Sigmoid colon (tissue), 7 donors: ENCODE results near the gene SURF4. TPM values are rescaled to one million over a fixed set of nuclear protein-coding genes. Genes with fewer than 3 reads are reported as not detected.
A peak's percentile ranks its signal among the peaks of the same experiment; 100 is the strongest.

ENCODE experiments used
- DNase-seq: peaks from one replicate; pipeline ENCODE4 v3.0.0-alpha.2; 2019
- H3K27ac ChIP-seq, 4 donors: fragments of 200-600 bp; sonication (generic); one replicate each; pipeline ENCODE4 v1.5.1; 2016 to 2019; ENCODE audit warnings: mild to moderate bottlenecking in 1 of 4
- H3K27me3 ChIP-seq, 3 donors: fragments of 200-600 bp; sonication (generic); one replicate each; pipeline ENCODE4 v1.5.1; 2019; ENCODE audit warnings: mild to moderate bottlenecking in 1 of 3
- H3K36me3 ChIP-seq, 4 donors: fragments of 200-600 bp; sonication (generic); one replicate each; pipeline ENCODE4 v1.5.1; 2016 to 2019
- H3K4me1 ChIP-seq, 4 donors: fragments of 200-600 bp; sonication (generic); one replicate each; pipeline ENCODE4 v1.5.1; 2017 to 2019
- H3K4me3 ChIP-seq, 4 donors: fragments of 200-600 bp; sonication (generic); one replicate each; pipeline ENCODE4 v1.5.1; 2017 to 2019; ENCODE audit warnings: mild to moderate bottlenecking in 2 of 4, moderate library complexity in 1 of 4
- H3K9me3 ChIP-seq, 4 donors: fragments of 200-600 bp in 3 of 4; sonication (generic) in 3 of 4; one replicate each; pipeline versions ENCODE4 v1.5.1 to v1.6.1; 2013 to 2019
- CTCF ChIP-seq, 4 experiments: fragments of 450-650 bp in 3 of 4; fragments of 200-600 bp in 1 of 4; IDR thresholded peaks; one replicate each; pipeline ENCODE4 v1.5.1; 2016 to 2019; ENCODE audit warnings: antibody characterized with exemption in 4 of 4, mild to moderate bottlenecking in 3 of 4, moderate library complexity in 2 of 4
- EP300 ChIP-seq, 4 donors: sonication (generic); formaldehyde crosslinking; IDR thresholded peaks; one replicate each; pipeline ENCODE4 v1.6.1; 2017; ENCODE audit warnings: antibody characterized with exemption in 4 of 4
- POLR2A ChIP-seq, 2 donors: fragments of 450-650 bp; IDR thresholded peaks; one replicate each; pipeline ENCODE4 v1.6.1; 2016; ENCODE audit warnings: antibody characterized with exemption in 2 of 2, mild to moderate bottlenecking in 2 of 2, moderate library complexity in 2 of 2
- POLR2AphosphoS5 ChIP-seq, 4 donors: sonication (generic); formaldehyde crosslinking; IDR thresholded peaks; one replicate each; pipeline ENCODE4 v1.6.1; 2017; ENCODE audit warnings: antibody characterized with exemption in 4 of 4
- WGBS, 2 donors: extraction: QIAGEN DNeasy Blood & Tissue Kit; methylation state at CpG; one replicate each; pipeline ENCODE4 v1.1.7; 2013; 5-methylcytosine and 5-hydroxymethylcytosine counted together
- intact Hi-C: fragments of 100-400 bp; cut with DNase I; formaldehyde crosslinking; loops from one replicate; pipeline ENCODE4 v1.15.1; 2023
- polyA plus RNA-seq, 3 donors: library from polyadenylated mRNA; stranded (reverse); fragments of 200-250 nt; gene quantifications; one replicate each; pipeline ENCODE4 v1.2.3, GENCODE V29; 2013
- total RNA-seq, 4 donors: library from RNA; depleted of rRNA; stranded (reverse); fragments of >200 nt; gene quantifications; one replicate each; pipeline ENCODE4 v1.1.0, GENCODE V29; 2016
- donor health status: healthy with polysubstance abuse.
- donor health status: Bipolar disorder and iron deficiency.
- donor health status: healthy.

Gene SURF4
- total and polyA plus RNA-seq, 7 donors, result 17.4 to 190 (median 83.1) TPM

GRCh38 chr9:133347985-133348717, 27.7 kb downstream of the SURF4 start, which contains the start of the genes MED22 and RPL7A:
MED22 (minus strand) TSS chr9:133348131; CDS start chr9:133346662, 1,469 bp downstream.
RPL7A (plus strand) TSS chr9:133348218; CDS start chr9:133348244, 26 bp downstream.
- H3K27me3 ChIP-seq, result no peaks in the 10 kb centered on the region
- peaks cover 35 to 69% (median 56%) of the 10 kb centered on the region in 4 donors for H3K36me3 ChIP-seq
- 0% methylated on average over 64 of the region's 64 CpGs for WGBS, 2 donors
- H3K27ac ChIP-seq, result peak within 1 kb of the TSS; percentile 90 to 93 (median 92)
- intact Hi-C loops, result loop anchor here (1.0 to 5.0 kb wide), 2 partner anchors 28 to 114 kb away; partner anchors contain the start of genes STKLD1 and SURF4
- peak; percentile 97 for DNase-seq
- TF ChIP-seq POLR2AphosphoS5 (IDR thresholded peaks at IDR 0.05) (peak; percentile 90 to 98 (median 95)), EP300 (IDR thresholded peaks at IDR 0.05) (no peak), CTCF (IDR thresholded peaks at IDR 0.05) (no peak), POLR2A (IDR thresholded peaks at IDR 0.05) (peak; percentile 90 to 92)
- H3K9me3 ChIP-seq, result no peaks in the 10 kb centered on the region
- peaks cover 0 to 31% (median 27%) of the 10 kb centered on the region in 4 donors for H3K4me1 ChIP-seq
- peak within 1 kb of the TSS; percentile 78 to 96 (median 88) for H3K4me3 ChIP-seq

GRCh38 chr9:133347515-133347984, 28.3 kb downstream of the SURF4 start:
- peak overlapping the region; percentile 90 to 93 (median 92) for H3K27ac ChIP-seq
- no peaks in the 10 kb centered on the region for H3K9me3 ChIP-seq
- intact Hi-C loops, result loop anchor here (5.0 kb wide), 1 partner anchor 115 kb away; no protein-coding TSS in a partner anchor
- H3K4me3 ChIP-seq, result peak overlapping the region; percentile 78 to 96 (median 88)
- H3K36me3 ChIP-seq, result peaks cover 41 to 69% (median 57%) of the 10 kb centered on the region in 4 donors
- TF ChIP-seq CTCF (IDR thresholded peaks at IDR 0.05), result no peak
- no peak for TF ChIP-seq EP300 (IDR thresholded peaks at IDR 0.05)
- TF ChIP-seq POLR2AphosphoS5 (IDR thresholded peaks at IDR 0.05), result no peak
- no peak for TF ChIP-seq POLR2A (IDR thresholded peaks at IDR 0.05)
- H3K27me3 ChIP-seq, result no peaks in the 10 kb centered on the region
- peaks cover 0 to 31% (median 27%) of the 10 kb centered on the region in 4 donors for H3K4me1 ChIP-seq
- DNase-seq, result no peak
- 0% methylated on average over 39 to 41 of the region's 41 CpGs for WGBS, 2 donors

- intact Hi-C loops, result loop anchor here (5.0 kb wide), 1 partner anchor 116 kb away; no protein-coding TSS in a partner anchor
- no peaks in the 10 kb centered on the region for H3K27me3 ChIP-seq
- no peak for TF ChIP-seq CTCF (IDR thresholded peaks at IDR 0.05)
- 79 to 80% methylated on average over 15 of the region's 15 CpGs for WGBS, 2 donors
- peak overlapping the region; percentile 78 to 96 (median 88) for H3K4me3 ChIP-seq
- no peaks in the 10 kb centered on the region for H3K9me3 ChIP-seq
- H3K4me1 ChIP-seq, result peaks cover 0 to 31% (median 27%) of the 10 kb centered on the region in 4 donors
- H3K36me3 ChIP-seq, result peaks cover 46 to 69% (median 57%) of the 10 kb centered on the region in 4 donors
- no peak for DNase-seq
- peak overlapping the region; percentile 90 to 93 (median 92) for H3K27ac ChIP-seq
Measured at GRCh38 chr9:133346021-133346785, 29.7 kb downstream of the SURF4 start.

- intact Hi-C loops, result loop anchor here (5.0 kb wide), 1 partner anchor 117 kb away; no protein-coding TSS in a partner anchor
- Histone ChIP-seq H3K36me3 (peaks cover 45 to 69% (median 56%) of the 10 kb centered on the region in 4 donors), H3K27ac (peak overlapping the region in 2 of 4 donors; percentile 93), H3K4me3 (no peak overlapping the region), H3K4me1 (peaks cover 0 to 31% (median 27%) of the 10 kb centered on the region in 4 donors), H3K27me3 (no peaks in the 10 kb centered on the region), H3K9me3 (no peaks in the 10 kb centered on the region)
- no peak for DNase-seq
- WGBS, 2 donors, result 95 to 96% methylated on average over 6 of the region's 6 CpGs
- TF ChIP-seq POLR2AphosphoS5 (IDR thresholded peaks at IDR 0.05), result no peak
- no peak for TF ChIP-seq EP300 (IDR thresholded peaks at IDR 0.05)
- TF ChIP-seq CTCF (IDR thresholded peaks at IDR 0.05), result no peak
- no peak for TF ChIP-seq POLR2A (IDR thresholded peaks at IDR 0.05)
Measured at GRCh38 chr9:133345596-133345995, 30.3 kb downstream of the SURF4 start.
